Brain microvascular endothelial cell (primary cell): ENCODE measurements around the gene COL4A5.

Source experiments
- DNase-seq: peaks from one replicate; pipeline ENCODE4 v3.0.0-alpha.2; 2020
- H3K27ac ChIP-seq: fragments of 250-450 bp; sonication (Bioruptor Pico); 2 replicates; pipeline ENCODE4 v1.5.1; 2020; ENCODE audit warnings: mild to moderate bottlenecking, moderate library complexity
- H3K27me3 ChIP-seq: fragments of 250-450 bp; sonication (Bioruptor Pico); replicated peaks from 2 replicates; pipeline ENCODE4 v1.5.1; 2020; ENCODE audit warnings: mild to moderate bottlenecking
- H3K36me3 ChIP-seq: fragments of 250-450 bp; sonication (Bioruptor Pico); replicated peaks from 2 replicates; pipeline ENCODE4 v1.5.1; 2020; ENCODE audit warnings: mild to moderate bottlenecking
- H3K4me3 ChIP-seq: 2 replicates; pipeline ENCODE4 v1.5.1; 2011; ENCODE audit warnings: low read depth, mild to moderate bottlenecking, control low read depth, low read length, moderate library complexity
- CTCF ChIP-seq: IDR thresholded peaks from 2 replicates; pipeline ENCODE4 v1.5.1; 2011; ENCODE audit warnings: low read depth, mild to moderate bottlenecking, moderate library complexity, low read length, control low read depth, inconsistent platforms; ENCODE audit errors: missing control alignments
- in situ Hi-C: cut with HindIII; loops from 2 replicates; pipeline ENCODE4 v1.10.0; 2017; ENCODE audit warnings: low sequenced_read_pairs, low pct_ligation_motif_present

COL4A5 gene

GRCh38 chrX:108557580-108557979 is 117.9 kb downstream of the COL4A5 start:
- H3K27ac ChIP-seq, result no peak overlapping the region
- H3K27me3 ChIP-seq, result no peaks in the 10 kb centered on the region
- no peaks in the 10 kb centered on the region for H3K36me3 ChIP-seq
- in situ Hi-C loops, result no loop called here
- no peak overlapping the region for H3K4me3 ChIP-seq
- no peak for DNase-seq
- no peak for TF ChIP-seq CTCF

- DNase-seq, result no peak
- no peak for TF ChIP-seq CTCF
- in situ Hi-C loops, result no loop called here
- no peak overlapping the region for H3K27ac ChIP-seq
- no peak overlapping the region for H3K4me3 ChIP-seq
- H3K36me3 ChIP-seq, result no peaks in the 10 kb centered on the region
- no peaks in the 10 kb centered on the region for H3K27me3 ChIP-seq
These were observed 118.6 kb downstream of the COL4A5 start for GRCh38 chrX:108558217-108558616.

- Histone ChIP-seq H3K27me3 (no peaks in the 10 kb centered on the region), H3K36me3 (no peaks in the 10 kb centered on the region), H3K4me3 (no peak overlapping the region), H3K27ac (no peak overlapping the region)
- in situ Hi-C loops, result no loop called here
- DNase-seq, result no peak
- no peak for TF ChIP-seq CTCF
These were observed 133.5 kb downstream of the COL4A5 start for GRCh38 chrX:108573136-108573535.

- TF ChIP-seq CTCF, result no peak
- in situ Hi-C loops, result no loop called here
- no peaks in the 10 kb centered on the region for H3K27me3 ChIP-seq
These were observed 142.5 kb downstream of the COL4A5 start for GRCh38 chrX:108582151-108582550.

GRCh38 chrX:108584617-108585211 is 145.1 kb downstream of the COL4A5 start:
- DNase-seq, result no peak
- in situ Hi-C loops, result no loop called here

More at GRCh38 chrX:108582151-108582550, 142.5 kb downstream of the COL4A5 start:
- peaks cover 2% of the 10 kb centered on the region for H3K36me3 ChIP-seq
- no peak overlapping the region for H3K4me3 ChIP-seq
- H3K27ac ChIP-seq, result no peak overlapping the region
- no peak for DNase-seq

More at GRCh38 chrX:108584617-108585211, 145.1 kb downstream of the COL4A5 start:
- no peaks in the 10 kb centered on the region for H3K36me3 ChIP-seq
- H3K27me3 ChIP-seq, result no peaks in the 10 kb centered on the region
- H3K4me3 ChIP-seq, result no peak overlapping the region
- no peak overlapping the region for H3K27ac ChIP-seq
- peak; percentile 44 for TF ChIP-seq CTCF
